GM12873 (cell line): Measurements from ENCODE around the gene DNAJC2.

Source experiments
- TF ChIP-seq, protein P1 (sequence below): IDR thresholded peaks from 2 replicates; pipeline ENCODE4 v1.5.1; 2012; ENCODE audit warnings: low read depth, mild to moderate bottlenecking, moderate library complexity, low read length, control low read depth; ENCODE audit not compliant: insufficient read depth; ENCODE audit errors: missing control alignments

The DNAJC2 gene

GRCh38 chr7:103344453-103345149, at the start of gene DNAJC2:
Gene DNAJC2 (minus strand): TSS chr7:103344767. CDS start chr7:103344622, 145 bp downstream.
- TF ChIP-seq, protein P1, sequence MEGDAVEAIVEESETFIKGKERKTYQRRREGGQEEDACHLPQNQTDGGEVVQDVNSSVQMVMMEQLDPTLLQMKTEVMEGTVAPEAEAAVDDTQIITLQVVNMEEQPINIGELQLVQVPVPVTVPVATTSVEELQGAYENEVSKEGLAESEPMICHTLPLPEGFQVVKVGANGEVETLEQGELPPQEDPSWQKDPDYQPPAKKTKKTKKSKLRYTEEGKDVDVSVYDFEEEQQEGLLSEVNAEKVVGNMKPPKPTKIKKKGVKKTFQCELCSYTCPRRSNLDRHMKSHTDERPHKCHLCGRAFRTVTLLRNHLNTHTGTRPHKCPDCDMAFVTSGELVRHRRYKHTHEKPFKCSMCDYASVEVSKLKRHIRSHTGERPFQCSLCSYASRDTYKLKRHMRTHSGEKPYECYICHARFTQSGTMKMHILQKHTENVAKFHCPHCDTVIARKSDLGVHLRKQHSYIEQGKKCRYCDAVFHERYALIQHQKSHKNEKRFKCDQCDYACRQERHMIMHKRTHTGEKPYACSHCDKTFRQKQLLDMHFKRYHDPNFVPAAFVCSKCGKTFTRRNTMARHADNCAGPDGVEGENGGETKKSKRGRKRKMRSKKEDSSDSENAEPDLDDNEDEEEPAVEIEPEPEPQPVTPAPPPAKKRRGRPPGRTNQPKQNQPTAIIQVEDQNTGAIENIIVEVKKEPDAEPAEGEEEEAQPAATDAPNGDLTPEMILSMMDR: no peak

DNA sequence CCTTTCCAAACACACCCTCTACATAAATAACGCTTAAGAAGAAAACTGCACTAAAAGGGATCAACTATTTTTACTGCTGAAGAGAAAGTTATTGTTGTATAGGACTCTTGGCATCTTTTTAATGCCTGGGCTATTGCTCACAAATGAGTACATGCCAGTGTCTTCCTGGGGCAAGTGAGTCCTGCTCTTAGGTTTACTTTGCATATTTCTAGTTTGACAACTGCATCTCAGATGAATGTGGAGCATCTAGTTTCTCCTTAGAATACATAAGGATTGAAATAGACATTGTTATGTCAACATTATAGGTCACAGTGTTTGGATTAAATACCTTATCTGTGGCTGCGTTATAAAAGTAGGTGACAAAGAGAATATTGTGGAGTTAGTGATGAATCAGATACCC, 47.4 kb upstream of the DNAJC2 start:
- TF ChIP-seq, protein P1: no peak

DNA sequence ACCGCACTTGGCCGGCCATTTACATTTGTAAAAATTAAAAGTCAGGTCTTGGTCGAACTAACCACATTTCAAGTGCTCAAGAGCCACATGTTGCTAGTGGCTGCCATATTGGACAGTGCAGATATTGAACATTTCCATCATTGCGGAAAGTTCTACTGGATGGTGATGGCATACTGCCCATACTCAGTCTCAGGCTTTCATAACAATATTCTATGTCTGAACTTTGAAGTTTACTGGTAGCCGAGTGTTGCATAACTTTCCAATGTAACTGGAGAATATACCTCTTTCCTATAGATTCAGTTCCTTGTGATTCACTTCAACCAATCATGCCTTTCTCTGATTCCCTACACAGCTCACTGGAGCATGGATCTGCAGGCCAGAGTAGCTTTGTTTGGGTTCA, 46.6 kb upstream of the DNAJC2 start:
- TF ChIP-seq, protein P1: no peak

GRCh38 chr7:103389263-103389662, 44.7 kb upstream of the DNAJC2 start:
- TF ChIP-seq, protein P1: no peak

DNA sequence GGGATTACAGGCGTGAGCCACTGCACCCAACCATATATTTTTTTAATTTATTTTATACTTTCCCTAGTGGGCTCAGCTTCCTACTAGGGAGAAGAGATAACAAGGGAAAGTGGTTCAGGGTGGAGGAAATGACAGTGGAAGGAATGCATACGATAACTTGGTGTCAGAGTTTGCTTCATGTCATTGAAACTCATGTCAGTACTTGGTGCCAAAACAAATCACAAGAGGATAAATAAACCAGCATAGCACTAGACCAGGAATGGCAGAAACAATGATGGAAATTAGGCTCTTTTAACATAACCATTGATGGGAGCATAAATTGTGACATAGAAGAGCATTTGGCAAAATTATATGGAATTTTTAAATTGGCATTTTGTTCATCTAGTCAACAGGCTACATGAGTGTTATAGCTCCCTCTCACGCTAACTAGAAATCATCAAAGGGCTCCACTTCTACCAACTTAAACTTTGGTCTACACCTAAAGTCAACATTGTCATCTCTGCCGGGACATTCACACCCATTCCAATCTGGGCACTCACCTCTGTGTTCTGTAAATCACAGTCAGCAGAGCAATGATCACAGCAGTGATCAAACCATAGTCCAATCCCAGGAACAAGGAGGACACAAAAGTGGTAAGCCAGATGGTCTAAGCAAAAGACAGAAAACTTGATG, 44.0 kb upstream of the DNAJC2 start:
- TF ChIP-seq, protein P1: no peak

GRCh38 chr7:103387242-103387641, 42.7 kb upstream of the DNAJC2 start:
- TF ChIP-seq, protein P1: no peak

DNA sequence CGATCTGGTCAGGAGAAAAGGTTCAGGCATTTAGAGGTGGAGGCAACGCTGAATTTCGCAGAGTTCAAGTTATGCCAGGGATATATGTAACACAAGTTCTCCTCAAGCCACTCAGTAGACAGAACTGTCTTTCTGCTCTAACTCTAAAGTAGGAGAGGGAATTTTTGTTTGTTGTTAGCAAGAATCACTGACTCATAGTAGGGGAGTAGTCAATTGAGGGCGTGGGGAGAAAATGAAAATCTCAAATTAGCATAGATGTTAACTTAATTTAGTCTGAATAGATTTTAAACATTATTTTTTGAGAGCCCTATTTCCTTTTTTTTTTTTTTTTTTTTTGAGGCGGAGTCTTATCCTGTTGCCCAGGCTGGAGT, 37.5 kb upstream of the DNAJC2 start:
- TF ChIP-seq, protein P1: no peak
